GM10266 (cell line): Measurements from ENCODE around the gene IL1RN.

Source experiments
- DNase-seq: peaks from one replicate; pipeline ENCODE4 v3.0.0; 2012; ENCODE audit errors: extremely low spot score
- TF ChIP-seq, protein P1 (sequence below): IDR thresholded peaks from 2 replicates; pipeline ENCODE4 v1.5.1; 2012; ENCODE audit warnings: mild to moderate bottlenecking, low read depth; ENCODE audit not compliant: control insufficient read depth, insufficient read depth; ENCODE audit errors: missing control alignments

Gene IL1RN, protein sequence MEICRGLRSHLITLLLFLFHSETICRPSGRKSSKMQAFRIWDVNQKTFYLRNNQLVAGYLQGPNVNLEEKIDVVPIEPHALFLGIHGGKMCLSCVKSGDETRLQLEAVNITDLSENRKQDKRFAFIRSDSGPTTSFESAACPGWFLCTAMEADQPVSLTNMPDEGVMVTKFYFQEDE

DNA sequence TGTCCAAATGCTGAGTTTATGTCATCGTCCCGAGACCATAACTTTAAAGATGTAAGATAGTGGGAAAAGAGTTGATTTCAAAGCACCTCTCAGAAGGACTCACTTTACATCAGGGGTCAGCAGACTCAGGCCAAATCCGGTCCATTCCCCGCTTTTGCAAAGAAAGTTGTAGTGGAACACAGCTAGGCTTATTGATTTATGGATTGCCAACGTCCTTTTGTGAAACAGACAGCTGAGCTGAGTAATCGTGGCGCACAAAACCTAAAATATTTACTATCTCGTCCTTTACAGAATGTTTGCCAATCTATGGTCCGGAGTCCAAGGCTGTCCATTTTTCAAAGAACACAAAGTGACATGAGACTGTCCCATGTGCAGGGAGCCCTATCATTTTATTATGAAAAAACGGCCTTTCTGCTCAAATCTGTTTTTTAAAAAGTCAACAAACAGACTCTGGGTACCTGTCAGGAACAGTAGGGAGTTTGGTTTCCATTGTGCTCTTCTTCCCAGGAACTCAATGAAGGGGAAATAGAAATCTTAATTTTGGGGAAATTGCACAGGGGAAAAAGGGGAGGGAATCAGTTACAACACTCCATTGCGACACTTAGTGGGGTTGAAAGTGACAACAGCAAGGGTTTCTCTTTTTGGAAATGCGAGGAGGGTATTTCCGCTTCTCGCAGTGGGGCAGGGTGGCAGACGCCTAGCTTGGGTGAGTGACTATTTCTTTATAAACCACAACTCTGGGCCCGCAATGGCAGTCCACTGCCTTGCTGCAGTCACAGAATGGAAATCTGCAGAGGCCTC is at the start of gene IL1RN:
TSS of gene IL1RN (plus strand) at position 754 of the 801 bp plus-strand sequence. CDS start at position 781, 27 bp downstream.
- TF ChIP-seq, protein P1, sequence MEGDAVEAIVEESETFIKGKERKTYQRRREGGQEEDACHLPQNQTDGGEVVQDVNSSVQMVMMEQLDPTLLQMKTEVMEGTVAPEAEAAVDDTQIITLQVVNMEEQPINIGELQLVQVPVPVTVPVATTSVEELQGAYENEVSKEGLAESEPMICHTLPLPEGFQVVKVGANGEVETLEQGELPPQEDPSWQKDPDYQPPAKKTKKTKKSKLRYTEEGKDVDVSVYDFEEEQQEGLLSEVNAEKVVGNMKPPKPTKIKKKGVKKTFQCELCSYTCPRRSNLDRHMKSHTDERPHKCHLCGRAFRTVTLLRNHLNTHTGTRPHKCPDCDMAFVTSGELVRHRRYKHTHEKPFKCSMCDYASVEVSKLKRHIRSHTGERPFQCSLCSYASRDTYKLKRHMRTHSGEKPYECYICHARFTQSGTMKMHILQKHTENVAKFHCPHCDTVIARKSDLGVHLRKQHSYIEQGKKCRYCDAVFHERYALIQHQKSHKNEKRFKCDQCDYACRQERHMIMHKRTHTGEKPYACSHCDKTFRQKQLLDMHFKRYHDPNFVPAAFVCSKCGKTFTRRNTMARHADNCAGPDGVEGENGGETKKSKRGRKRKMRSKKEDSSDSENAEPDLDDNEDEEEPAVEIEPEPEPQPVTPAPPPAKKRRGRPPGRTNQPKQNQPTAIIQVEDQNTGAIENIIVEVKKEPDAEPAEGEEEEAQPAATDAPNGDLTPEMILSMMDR: no peak
- no peak for DNase-seq

DNA sequence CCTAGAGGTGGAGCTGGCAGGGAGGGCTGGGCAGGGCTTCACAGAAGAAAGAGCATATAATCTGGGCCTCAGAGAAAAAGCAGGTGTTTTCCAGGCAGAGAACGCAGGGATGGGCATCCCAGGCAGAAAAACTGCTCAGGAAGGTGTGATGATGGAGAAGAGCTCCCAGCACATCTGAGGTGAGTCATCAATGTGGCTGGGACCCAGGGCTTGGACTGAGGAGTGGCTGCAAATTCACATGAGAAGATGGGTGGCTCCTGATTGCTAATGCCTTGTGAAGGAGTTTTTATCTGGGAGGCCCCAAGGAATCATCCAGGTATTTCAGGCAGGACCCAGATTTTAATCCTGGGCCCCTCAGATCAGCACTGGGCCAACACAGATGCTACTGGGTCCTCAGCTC is 49.5 kb upstream of the IL1RN start:
- DNase-seq: no peak
- TF ChIP-seq, protein P1: no peak

DNA sequence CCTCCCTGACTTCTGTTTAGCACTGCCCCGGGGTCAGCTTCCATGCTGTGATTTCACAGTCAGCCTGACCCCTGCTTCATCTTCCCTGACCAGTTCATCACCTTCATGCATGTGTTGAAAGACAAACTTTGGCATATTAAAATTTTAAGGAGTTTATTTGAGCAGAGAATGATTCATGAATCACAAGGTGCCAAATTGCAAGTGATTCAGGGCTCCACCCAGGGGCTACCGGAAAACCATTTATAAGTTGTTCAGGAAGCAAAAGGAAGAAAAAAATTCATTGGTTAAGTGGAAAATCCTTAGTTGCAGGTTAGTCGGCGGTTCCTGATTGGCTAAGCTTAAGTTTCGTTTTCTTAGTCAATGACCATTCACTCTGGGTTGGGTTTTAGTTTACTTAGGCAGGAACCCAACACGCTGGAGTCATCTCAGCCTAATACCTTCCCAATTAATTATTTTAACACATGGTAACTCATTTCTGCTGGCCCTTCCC is 49.0 kb upstream of the IL1RN start:
- DNase-seq: no peak
- TF ChIP-seq, protein P1: no peak

DNA sequence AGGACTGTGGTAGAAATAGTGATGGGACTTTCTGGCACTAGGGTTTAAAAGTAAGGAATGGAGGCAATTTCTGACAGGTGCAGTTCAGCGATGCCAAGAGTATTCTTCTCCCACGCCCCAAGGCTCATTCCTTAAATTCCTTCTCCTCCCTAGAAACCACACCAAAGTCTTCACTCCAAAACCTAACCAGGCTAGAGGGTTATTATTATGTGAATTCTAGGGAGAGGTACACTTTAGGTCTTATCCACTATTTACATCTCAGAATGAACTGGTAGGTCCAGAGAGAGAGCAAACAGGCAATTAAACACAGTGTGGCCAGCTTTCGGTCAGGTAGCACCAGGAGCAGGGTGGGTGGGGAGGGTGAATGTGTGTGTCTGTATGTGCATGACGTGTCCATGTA is 48.3 kb upstream of the IL1RN start:
- TF ChIP-seq, protein P1: no peak
- DNase-seq: no peak

DNA sequence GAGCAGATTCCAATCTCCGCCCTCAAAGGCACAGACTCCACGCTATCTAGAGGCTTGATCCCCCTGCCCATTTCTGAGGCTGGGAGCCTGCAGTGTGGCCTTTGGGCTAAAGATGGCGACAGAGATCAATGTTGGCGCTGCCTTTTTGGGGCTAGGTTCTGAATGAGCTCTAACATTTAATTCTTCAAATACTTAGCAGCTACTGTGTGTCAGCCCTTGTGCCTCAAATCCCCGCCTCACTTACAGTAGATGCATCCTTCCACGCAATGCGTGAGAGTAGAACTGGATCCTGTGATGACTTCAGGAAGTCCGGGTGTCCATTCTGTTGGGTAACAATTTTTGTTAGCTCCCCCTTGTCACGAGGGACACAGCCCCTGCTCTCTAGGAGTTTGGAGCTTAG is 47.3 kb upstream of the IL1RN start:
- DNase-seq: peak; percentile 47
- TF ChIP-seq, protein P1: peak; percentile 86

DNA sequence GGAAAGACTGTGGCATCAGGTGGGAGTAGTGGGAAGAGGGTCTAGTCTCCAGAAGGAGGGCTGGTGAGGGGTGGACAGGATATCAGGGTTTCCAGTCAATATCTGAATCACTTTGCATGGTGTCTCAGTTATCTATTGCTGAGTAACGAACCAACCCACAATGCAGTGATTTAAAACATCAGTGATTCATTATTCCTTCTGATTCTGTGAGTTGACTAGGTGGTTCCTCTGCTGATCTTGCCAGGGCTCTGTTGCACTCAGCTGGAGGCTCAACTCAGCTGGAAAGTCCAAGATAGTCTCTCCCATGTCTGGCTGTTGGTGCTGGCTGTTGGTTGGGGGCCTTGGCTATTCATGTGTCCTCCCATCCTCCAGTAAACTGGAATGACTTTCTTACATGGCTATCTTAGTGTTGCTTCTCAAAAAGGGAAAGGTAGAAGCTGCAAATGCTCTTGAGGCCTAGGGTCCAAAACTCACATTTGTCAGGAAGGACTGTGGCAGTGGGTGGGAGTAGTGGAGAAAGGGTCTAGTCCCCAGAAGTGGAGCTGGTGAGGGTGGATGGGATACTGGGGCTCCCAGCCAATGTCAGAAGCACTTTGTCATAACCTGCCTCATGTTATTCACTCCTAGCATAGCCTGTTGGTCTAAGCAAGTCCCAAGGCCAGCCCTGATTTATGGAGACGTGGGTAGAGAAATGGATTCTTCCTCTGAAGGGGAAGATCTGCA is 45.7 kb upstream of the IL1RN start:
- TF ChIP-seq, protein P1: no peak
- no peak for DNase-seq

DNA sequence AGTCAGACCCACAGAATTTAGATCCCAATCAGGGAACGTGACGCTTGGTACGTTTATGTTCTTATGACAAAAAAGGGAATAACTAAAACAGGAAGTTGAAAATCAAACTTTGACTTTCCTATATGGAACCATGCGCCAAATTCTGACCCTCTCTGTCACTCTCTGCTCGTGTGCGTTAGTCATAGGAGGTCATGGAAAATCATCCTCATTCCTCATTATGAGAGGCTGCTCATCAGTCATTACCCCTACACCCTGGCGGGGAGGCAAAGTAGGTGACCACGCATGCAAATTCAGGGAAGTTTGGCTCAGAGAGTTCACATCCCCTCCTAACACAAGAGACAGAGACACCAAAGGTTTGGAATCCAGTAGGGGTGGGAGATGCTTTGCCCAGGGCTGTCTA is 44.1 kb upstream of the IL1RN start:
- no peak for DNase-seq
- TF ChIP-seq, protein P1: no peak
